Karpas-422 (cell line): ENCODE data around the gene CLEC14A. TPM values are rescaled to one million over a fixed set of nuclear protein-coding genes. Genes with fewer than 3 reads are reported as not detected.

Source experiments
- DNase-seq: peaks from one replicate; pipeline ENCODE4 v3.0.0-alpha.2; 2015
- H2AFZ ChIP-seq: fragments of 200-600 bp; sonication (generic); 2 replicates; pipeline ENCODE4 v1.6.1; 2014; ENCODE audit warnings: antibody characterized with exemption, low read length, mixed read lengths
- H3K27ac ChIP-seq: fragments of 200-600 bp; sonication (generic); 2 replicates; pipeline ENCODE4 v1.5.1; 2014; ENCODE audit warnings: mild to moderate bottlenecking, low read length, moderate library complexity
- H3K27me3 ChIP-seq: fragments of 200-600 bp; sonication (generic); 2 replicates; pipeline ENCODE4 v1.6.1; 2014; ENCODE audit warnings: low read length, mixed read lengths
- H3K36me3 ChIP-seq: fragments of 200-600 bp; sonication (generic); 2 replicates; pipeline ENCODE4 v1.6.1; 2014; ENCODE audit warnings: low read length, mixed read lengths; ENCODE audit not compliant: insufficient read depth
- H3K4me1 ChIP-seq: fragments of 200-600 bp; sonication (generic); 2 replicates; pipeline ENCODE4 v1.6.1; 2014; ENCODE audit warnings: mild to moderate bottlenecking, low read length, mixed read lengths
- H3K4me2 ChIP-seq: fragments of 200-600 bp; sonication (generic); 2 replicates; pipeline ENCODE4 v1.6.1; 2014; ENCODE audit warnings: low read length, low read depth, mild to moderate bottlenecking; ENCODE audit not compliant: poor library complexity, severe bottlenecking
- H3K4me3 ChIP-seq: fragments of 200-600 bp; sonication (generic); 2 replicates; pipeline ENCODE4 v1.5.1; 2014; ENCODE audit warnings: mild to moderate bottlenecking, antibody characterized with exemption, low read length, mixed read lengths
- H3K79me2 ChIP-seq: fragments of 200-600 bp; sonication (generic); 2 replicates; pipeline ENCODE4 v1.6.1; 2014; ENCODE audit warnings: mild to moderate bottlenecking, low read length, mixed read lengths
- H3K9ac ChIP-seq: fragments of 200-600 bp; sonication (generic); 2 replicates; pipeline ENCODE4 v1.6.0; 2014; ENCODE audit warnings: low read length
- H3K9me2 ChIP-seq: fragments of 200-600 bp; sonication (generic), shearing (Covaris generic); replicated peaks from 2 replicates; pipeline ENCODE4 v1.6.0; 2014; ENCODE audit warnings: mild to moderate bottlenecking, low read length, moderate library complexity; ENCODE audit not compliant: insufficient read depth
- H3K9me3 ChIP-seq: fragments of 300-700, 200-600 bp; sonication (generic); 2 replicates; pipeline ENCODE4 v1.6.1; 2014; ENCODE audit warnings: low read length, mixed read lengths
- H4K20me1 ChIP-seq: fragments of 200-600 bp; sonication (generic); 2 replicates; pipeline ENCODE4 v1.6.1; 2014; ENCODE audit warnings: mild to moderate bottlenecking, antibody characterized with exemption, low read length, low read depth; ENCODE audit not compliant: insufficient read depth
- total RNA-seq: library from RNA; depleted of rRNA; stranded (reverse); fragments of >200 nt; shearing (Covaris generic); gene quantifications from 2 replicates; pipeline ENCODE4 v1.2.3, GENCODE V29; 2014; ENCODE audit warnings: low replicate concordance

Gene CLEC14A
- total RNA-seq, 1 experiment from 2014 or later, result not detected

DNA sequence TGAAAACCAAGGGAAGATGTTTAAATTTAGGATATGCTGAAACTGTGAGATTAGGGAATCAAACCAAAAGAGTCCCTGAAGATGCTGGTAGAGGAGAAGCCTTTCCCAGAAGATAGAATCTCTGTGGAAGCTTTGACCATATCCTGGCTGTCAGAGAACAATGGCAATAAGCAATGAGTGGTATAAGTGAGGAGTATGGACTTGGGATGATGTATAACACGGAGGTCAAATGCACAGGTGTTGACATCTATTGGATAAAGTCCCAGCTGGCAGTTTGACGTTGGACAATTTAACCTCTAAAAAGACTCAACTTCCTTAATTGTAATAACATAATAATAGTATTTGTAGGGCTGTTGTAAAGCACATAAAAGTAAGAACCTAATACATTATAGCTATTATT is 30.1 kb upstream of the CLEC14A start:
- Histone ChIP-seq H3K4me1 (no peaks in the 10 kb centered on the region), H3K79me2 (no peaks in the 10 kb centered on the region), H2AFZ (no peak overlapping the region), H3K36me3 (no peaks in the 10 kb centered on the region), H3K27ac (no peak overlapping the region), H3K4me2 (no peak overlapping the region), H4K20me1 (no peaks in the 10 kb centered on the region), H3K9me2 (no peaks in the 10 kb centered on the region), H3K4me3 (no peak overlapping the region), H3K9me3 (no peaks in the 10 kb centered on the region), H3K9ac (no peak overlapping the region), H3K27me3 (no peaks in the 10 kb centered on the region)
- no peak for DNase-seq

DNA sequence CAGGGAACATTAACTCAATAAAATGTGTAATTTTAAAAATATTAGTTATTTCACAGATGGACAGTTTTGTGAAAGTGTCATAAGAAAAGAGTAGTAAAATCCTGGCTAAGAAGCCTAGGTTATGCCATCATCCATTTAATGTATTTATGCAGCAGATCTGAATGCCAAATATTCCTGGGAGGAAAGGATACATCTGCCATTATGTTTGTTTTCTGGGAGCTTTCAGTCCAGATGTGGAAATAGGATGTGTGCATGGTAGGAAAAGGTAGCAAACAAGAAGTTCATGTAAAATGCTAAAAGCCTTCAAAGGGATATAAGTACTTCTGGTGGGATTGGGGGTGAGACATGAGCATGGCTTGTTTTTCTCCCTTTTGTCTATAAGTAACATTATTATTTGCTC is 27.0 kb upstream of the CLEC14A start:
- Histone ChIP-seq H4K20me1 (no peaks in the 10 kb centered on the region), H3K27me3 (no peaks in the 10 kb centered on the region), H3K4me1 (peaks cover 5% of the 10 kb centered on the region), H3K79me2 (no peaks in the 10 kb centered on the region), H3K9me2 (no peaks in the 10 kb centered on the region), H3K9me3 (no peaks in the 10 kb centered on the region), H3K4me2 (no peak overlapping the region), H2AFZ (no peak overlapping the region), H3K9ac (no peak overlapping the region), H3K27ac (no peak overlapping the region), H3K4me3 (no peak overlapping the region), H3K36me3 (no peaks in the 10 kb centered on the region)
- DNase-seq, result no peak

DNA sequence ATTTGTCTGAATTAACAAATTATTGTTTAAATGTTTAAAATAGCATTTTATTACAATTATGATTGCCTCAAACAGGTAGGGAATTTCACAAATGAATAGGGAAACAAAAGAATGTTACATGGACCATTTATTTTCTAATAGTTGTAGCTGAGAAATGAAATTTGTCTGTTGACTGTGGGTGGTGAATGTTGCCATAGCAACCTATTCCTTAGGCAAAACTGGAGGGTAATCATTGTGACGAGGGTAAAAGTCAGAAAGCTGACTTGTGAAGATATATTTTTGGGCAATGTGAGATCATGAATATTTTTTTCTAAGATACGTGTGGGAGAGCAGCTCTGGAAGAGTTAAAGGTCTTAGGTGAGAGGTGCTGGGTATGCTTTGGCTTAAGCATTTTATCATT is 24.2 kb upstream of the CLEC14A start:
- Histone ChIP-seq H3K4me1 (peaks cover 12% of the 10 kb centered on the region), H3K9me3 (no peaks in the 10 kb centered on the region), H3K9me2 (no peaks in the 10 kb centered on the region), H3K27ac (no peak overlapping the region), H3K27me3 (no peaks in the 10 kb centered on the region), H3K4me2 (no peak overlapping the region), H3K4me3 (no peak overlapping the region), H3K79me2 (no peaks in the 10 kb centered on the region), H3K9ac (no peak overlapping the region), H3K36me3 (no peaks in the 10 kb centered on the region), H4K20me1 (no peaks in the 10 kb centered on the region), H2AFZ (no peak overlapping the region)
- DNase-seq, result no peak

DNA sequence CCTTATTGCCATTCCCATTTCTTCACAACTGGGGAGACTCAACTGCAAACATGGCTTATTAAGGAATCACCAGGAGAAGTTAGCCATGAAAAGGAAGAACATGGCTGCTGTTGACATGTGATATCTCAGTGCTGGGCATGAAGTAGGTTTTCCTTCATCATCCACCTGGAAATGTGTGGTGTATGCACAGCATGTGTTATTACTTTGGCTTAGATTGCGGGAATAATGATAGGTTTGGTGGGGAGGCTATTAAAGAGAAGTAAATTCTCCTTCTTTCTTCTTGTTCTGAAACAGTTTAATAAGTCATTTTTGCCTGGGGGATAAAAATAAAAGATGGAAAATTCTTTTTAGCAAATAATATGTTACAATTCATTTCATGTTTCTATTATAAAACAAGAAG is 23.7 kb upstream of the CLEC14A start:
- Histone ChIP-seq H2AFZ (no peak overlapping the region), H3K27me3 (no peaks in the 10 kb centered on the region), H3K9ac (no peak overlapping the region), H3K9me2 (no peaks in the 10 kb centered on the region), H3K4me2 (no peak overlapping the region), H3K79me2 (no peaks in the 10 kb centered on the region), H3K4me1 (peaks cover 12% of the 10 kb centered on the region), H3K9me3 (no peaks in the 10 kb centered on the region), H4K20me1 (no peaks in the 10 kb centered on the region), H3K36me3 (no peaks in the 10 kb centered on the region), H3K4me3 (no peak overlapping the region), H3K27ac (no peak overlapping the region)
- DNase-seq, result no peak

DNA sequence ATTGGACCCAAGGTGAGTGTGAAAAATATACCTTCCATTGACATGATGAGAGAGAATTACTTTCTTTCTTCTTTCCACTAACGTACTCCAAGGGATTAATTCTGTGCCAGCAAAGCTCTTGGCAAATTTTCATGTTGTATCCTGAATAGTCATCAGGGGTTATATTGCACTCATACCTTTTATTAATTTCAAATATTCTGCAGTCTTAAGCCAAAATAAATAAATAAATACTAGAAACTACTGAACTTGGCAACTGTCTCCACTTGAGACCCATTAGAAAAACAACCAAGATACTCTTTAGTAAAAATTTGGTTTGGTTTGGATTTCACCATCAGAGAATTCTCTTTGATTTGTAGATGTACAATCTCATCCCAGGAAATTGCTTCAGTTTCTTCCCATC is 22.1 kb upstream of the CLEC14A start:
- Histone ChIP-seq H3K4me3 (no peak overlapping the region), H3K4me1 (peaks cover 22% of the 10 kb centered on the region), H3K9ac (no peak overlapping the region), H2AFZ (no peak overlapping the region), H3K4me2 (no peak overlapping the region), H3K27me3 (no peaks in the 10 kb centered on the region), H3K36me3 (no peaks in the 10 kb centered on the region), H3K9me2 (no peaks in the 10 kb centered on the region), H3K9me3 (no peaks in the 10 kb centered on the region), H3K27ac (no peak overlapping the region), H3K79me2 (no peaks in the 10 kb centered on the region), H4K20me1 (no peaks in the 10 kb centered on the region)
- no peak for DNase-seq

DNA sequence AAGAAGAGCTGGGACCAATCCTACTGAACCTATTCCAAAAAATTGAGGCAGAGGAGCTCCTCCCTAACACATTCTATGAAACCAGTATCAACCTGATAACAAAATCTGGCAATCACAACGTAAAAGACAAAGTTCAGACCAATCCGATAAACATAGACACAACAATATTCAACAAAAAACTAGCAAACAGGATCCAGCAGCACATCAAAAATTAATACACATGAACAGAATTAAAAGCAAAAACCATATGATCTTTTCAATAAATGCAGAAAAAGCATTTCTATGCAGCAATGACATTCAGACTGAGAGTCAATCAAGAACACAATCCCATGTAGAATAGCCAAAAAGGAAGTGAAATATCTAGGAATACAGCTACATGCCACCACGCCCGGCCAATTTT is 7.0 kb upstream of the CLEC14A start:
- H3K79me2 ChIP-seq, result no peaks in the 10 kb centered on the region

DNA sequence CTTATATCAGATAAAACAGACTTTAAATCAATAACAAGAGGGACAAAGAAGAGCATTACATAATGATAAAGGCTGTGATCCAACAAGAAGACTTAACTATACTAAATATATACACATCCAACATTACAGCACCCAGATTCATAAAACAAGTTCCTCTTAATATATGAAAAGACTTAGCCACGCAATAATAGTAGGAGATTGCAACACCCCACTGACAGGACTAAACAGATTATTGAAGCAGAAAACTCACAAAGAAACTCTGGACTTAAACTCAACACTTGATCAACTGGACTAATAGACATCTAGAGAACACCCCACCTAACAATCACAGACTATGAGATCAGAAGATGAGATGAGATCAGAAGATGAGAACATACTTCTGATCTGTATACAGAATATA is 5.7 kb upstream of the CLEC14A start:
- H3K9me2 ChIP-seq, result no peaks in the 10 kb centered on the region
- 0 out of 2 replicates have a peak, but pooled peaks cover 3% of the 10 kb centered on the region for H3K27me3 ChIP-seq
- no peak overlapping the region for H3K27ac ChIP-seq
- no peak for DNase-seq
- no peak overlapping the region for H3K4me2 ChIP-seq
- no peak overlapping the region for H3K4me3 ChIP-seq
- no peaks in the 10 kb centered on the region for H3K9me3 ChIP-seq
- no peak overlapping the region for H3K9ac ChIP-seq
- H4K20me1 ChIP-seq, result no peaks in the 10 kb centered on the region
- H3K4me1 ChIP-seq, result no peaks in the 10 kb centered on the region; the same call in 1 of the 2 replicates
- H3K36me3 ChIP-seq, result no peaks in the 10 kb centered on the region; the same call in 1 of the 2 replicates
- H2AFZ ChIP-seq, result peak overlapping the region; percentile 22
- no peaks in the 10 kb centered on the region for H3K79me2 ChIP-seq

More for the DNA sequence above, 7.0 kb upstream of the CLEC14A start:
- Histone ChIP-seq H3K4me1 (no peaks in the 10 kb centered on the region; the same call in 1 of the 2 replicates), H4K20me1 (no peaks in the 10 kb centered on the region), H3K4me2 (no peak overlapping the region), H3K27me3 (peaks cover 3% of the 10 kb centered on the region; the same call in 1 of the 2 replicates), H3K27ac (no peak overlapping the region), H3K9ac (no peak overlapping the region), H3K36me3 (no peaks in the 10 kb centered on the region; the same call in 1 of the 2 replicates), H2AFZ (no peak overlapping the region), H3K9me2 (no peaks in the 10 kb centered on the region), H3K4me3 (no peak overlapping the region), H3K9me3 (no peaks in the 10 kb centered on the region)
- DNase-seq, result no peak

DNA sequence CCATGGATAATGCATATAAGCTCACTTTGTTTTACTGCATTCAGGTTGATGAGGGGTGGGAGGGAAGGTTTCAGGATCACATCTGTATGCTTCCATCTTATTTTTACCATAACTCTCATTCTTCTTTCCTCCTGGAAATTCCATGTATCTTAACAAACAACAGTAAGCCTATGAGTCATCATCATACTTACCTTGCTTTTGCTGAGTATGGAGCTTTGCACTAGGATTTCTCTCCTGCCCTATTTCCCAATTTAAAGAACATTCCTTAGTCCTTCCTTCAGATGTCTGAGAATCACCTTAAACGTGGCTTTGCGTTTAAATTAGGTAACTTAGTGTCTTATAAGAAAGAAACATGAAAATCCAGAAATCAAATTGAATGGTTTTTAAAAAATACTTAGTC is 1.6 kb upstream of the CLEC14A start:
- H4K20me1 ChIP-seq, result no peaks in the 10 kb centered on the region
- H3K27me3 ChIP-seq, result 0 out of 2 replicates have a peak, but pooled peaks cover 3% of the 10 kb centered on the region
- H2AFZ ChIP-seq, result 0 out of 2 replicates have a peak overlapping the region, but pooled peaks have one; percentile 27
- no peak overlapping the region for H3K9ac ChIP-seq
- no peaks in the 10 kb centered on the region; the same call in 1 of the 2 replicates for H3K36me3 ChIP-seq
- H3K9me2 ChIP-seq, result no peaks in the 10 kb centered on the region
- H3K9me3 ChIP-seq, result no peaks in the 10 kb centered on the region
- H3K4me3 ChIP-seq, result no peak overlapping the region
- H3K4me1 ChIP-seq, result no peaks in the 10 kb centered on the region
- no peak overlapping the region for H3K4me2 ChIP-seq
- H3K79me2 ChIP-seq, result no peaks in the 10 kb centered on the region
- no peak for DNase-seq
- H3K27ac ChIP-seq, result no peak overlapping the region

DNA sequence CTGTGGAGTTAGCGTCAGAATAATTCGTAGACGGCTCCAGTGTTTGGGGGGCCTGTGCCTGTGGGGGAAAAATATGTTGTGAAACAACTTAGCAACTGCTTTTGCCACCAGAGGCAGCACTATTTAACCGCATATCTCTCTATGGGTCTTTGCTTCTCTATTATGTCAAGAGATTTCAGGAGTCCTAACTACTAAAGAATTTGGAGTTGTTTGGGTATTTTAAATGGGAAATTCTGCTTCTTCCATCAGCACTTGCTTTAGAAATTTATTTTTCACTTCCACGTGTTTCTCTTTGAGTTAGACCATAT is 594 bp upstream of the CLEC14A start:
- no peaks in the 10 kb centered on the region for H3K9me3 ChIP-seq
- H3K4me3 ChIP-seq, result no peak overlapping the region
- no peaks in the 10 kb centered on the region for H4K20me1 ChIP-seq
- H3K4me1 ChIP-seq, result no peaks in the 10 kb centered on the region
- no peak overlapping the region for H2AFZ ChIP-seq
- H3K27ac ChIP-seq, result no peak overlapping the region
- DNase-seq, result no peak
- H3K4me2 ChIP-seq, result no peak overlapping the region
- no peaks in the 10 kb centered on the region for H3K79me2 ChIP-seq
- no peak overlapping the region for H3K9ac ChIP-seq
- H3K36me3 ChIP-seq, result no peaks in the 10 kb centered on the region; the same call in 1 of the 2 replicates
- no peaks in the 10 kb centered on the region for H3K9me2 ChIP-seq
- 0 out of 2 replicates have a peak, but pooled peaks cover 3% of the 10 kb centered on the region for H3K27me3 ChIP-seq
